Natural killer cell (primary cell): ENCODE results near the gene ZFP42. TPM values are rescaled to one million over a fixed set of nuclear protein-coding genes. Genes with fewer than 3 reads are reported as not detected.

Experiments used
- ATAC-seq, 3 donors: fragments of 150-1000 bp in 2 of 3; fragments of 200-7000 bp in 1 of 3; cut with Tn5 transposase; 1 replicate in 1 of 3; 2 replicates in 2 of 3; pipeline ENCODE4 v1.10.0; 2021; ENCODE audit warnings: mild to moderate bottlenecking in 2 of 3, moderate library complexity in 2 of 3
- DNase-seq, 2 donors: peaks; one replicate each; pipeline versions ENCODE4 v3.0.0 to v3.0.0-alpha.2; 2013 to 2021; ENCODE audit warnings: mixed read lengths in 1 of 2
- H3K27ac ChIP-seq: one replicate; pipeline ENCODE4 v1.5.1; 2013; ENCODE audit warnings: mild to moderate bottlenecking, low read length
- H3K27me3 ChIP-seq: one replicate; pipeline ENCODE4 v1.6.1; 2013; ENCODE audit warnings: low read length; ENCODE audit not compliant: control insufficient read depth, insufficient read depth
- H3K36me3 ChIP-seq: one replicate; pipeline ENCODE4 v1.6.1; 2013; ENCODE audit warnings: low read length; ENCODE audit not compliant: control insufficient read depth, insufficient read depth
- H3K4me1 ChIP-seq: one replicate; pipeline ENCODE4 v1.6.1; 2013; ENCODE audit warnings: low read length; ENCODE audit not compliant: control insufficient read depth, insufficient read depth
- H3K4me3 ChIP-seq: one replicate; pipeline ENCODE4 v1.5.1; 2013; ENCODE audit warnings: low read length
- H3K9me3 ChIP-seq: one replicate; pipeline ENCODE4 v1.6.1; 2013; ENCODE audit warnings: low read length; ENCODE audit not compliant: control insufficient read depth, insufficient read depth
- H3K27ac Mint-ChIP-seq, 2 donors: one replicate each; pipeline ENCODE4 v1.8.0; 2022; ENCODE audit warnings: mild to moderate bottlenecking in 2 of 2, mixed read lengths in 2 of 2, moderate library complexity in 1 of 2
- H3K27me3 Mint-ChIP-seq, 2 donors: one replicate each; pipeline ENCODE4 v1.8.0; 2022; ENCODE audit warnings: low read depth in 2 of 2, mixed read lengths in 2 of 2
- H3K36me3 Mint-ChIP-seq: one replicate; pipeline ENCODE4 v1.8.0; 2022; ENCODE audit warnings: mixed read lengths
- H3K4me1 Mint-ChIP-seq, 2 donors: one replicate each; pipeline ENCODE4 v1.8.0; 2022; ENCODE audit warnings: mixed read lengths in 2 of 2
- H3K4me3 Mint-ChIP-seq: one replicate; pipeline ENCODE4 v1.8.0; 2022; ENCODE audit warnings: mild to moderate bottlenecking, moderate library complexity, mixed read lengths
- H3K9me3 Mint-ChIP-seq, 2 donors: one replicate each; pipeline ENCODE4 v1.8.0; 2022; ENCODE audit warnings: mixed read lengths in 2 of 2
- WGBS: methylation state at CpG from one replicate; pipeline ENCODE4 v1.1.7; 2013; ENCODE audit warnings: missing lambda C conversion rate; ENCODE audit not compliant: insufficient coverage; 5-methylcytosine and 5-hydroxymethylcytosine counted together
- intact Hi-C: fragments of 100-400 bp; cut with micrococcal nuclease; formaldehyde crosslinking; loops from one replicate; pipeline ENCODE4 v1.14.2; 2022
- total RNA-seq, 4 donors: library from RNA; stranded (reverse); fragments of 120-200 nt in 1 of 4; gene quantifications; one replicate each; pipeline versions ENCODE4 v1.2.3 to v1.2.4, GENCODE V29; 2013 to 2022
- TF ChIP-seq, protein P1 (sequence below): fragments of 200-600 bp; IDR thresholded peaks from one replicate; pipeline ENCODE4 v1.8.0; 2022; ENCODE audit warnings: antibody characterized with exemption

The ZFP42 gene
- total RNA-seq, 3 donors from 2014 or later (not counting 1 experiment from before 2014, with no cell fraction given): not detected

DNA sequence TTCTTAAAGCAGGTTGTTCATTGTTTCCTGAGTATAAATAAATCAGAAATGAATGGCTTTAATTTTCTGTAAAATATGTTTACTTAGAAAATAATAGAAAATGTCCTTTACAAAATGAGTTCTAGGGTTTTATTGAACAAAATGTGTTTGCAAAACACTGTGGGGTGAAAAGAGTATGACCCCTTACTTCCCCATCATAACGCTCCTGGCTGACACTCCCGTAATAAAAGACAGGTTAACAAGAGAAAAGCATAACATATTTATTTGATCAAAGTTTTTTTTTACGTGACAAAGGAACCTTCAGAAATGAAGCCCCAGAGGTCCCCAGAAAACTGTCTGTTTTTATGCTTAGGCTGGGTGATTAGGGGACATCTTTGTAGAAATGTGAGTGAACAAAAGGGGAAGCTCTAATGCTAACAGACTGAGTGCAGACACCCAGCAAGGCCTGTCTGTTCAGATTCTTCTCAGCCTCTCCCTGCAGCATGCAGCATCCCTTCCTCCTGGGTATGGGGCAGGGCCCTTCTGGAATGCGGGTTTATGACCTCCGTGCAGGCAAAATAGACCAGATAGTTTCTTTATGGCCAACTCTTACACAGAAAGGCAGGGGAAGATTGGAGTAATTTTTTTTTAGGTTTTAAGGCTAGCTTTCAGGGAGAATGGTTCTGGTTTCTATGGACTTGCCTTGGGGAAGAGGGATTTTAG is 26.1 kb downstream of the ZFP42 start:
- Histone ChIP-seq H3K36me3 (no peaks in the 10 kb centered on the region), H3K4me1 (no peaks in the 10 kb centered on the region), H3K27ac (no peak overlapping the region), H3K27me3 (no peaks in the 10 kb centered on the region), H3K9me3 (peaks cover 7% of the 10 kb centered on the region), H3K4me3 (no peak overlapping the region)
- WGBS: 85% methylated on average over 2 of the region's 5 CpGs
- ATAC-seq (no peak), DNase-seq (no peak)
- Mint-ChIP-seq H3K27ac (no peak overlapping the region), H3K36me3 (no peaks in the 10 kb centered on the region), H3K27me3 (no peaks in the 10 kb centered on the region), H3K9me3 (peaks cover 6 to 10% of the 10 kb centered on the region in 2 donors), H3K4me1 (no peaks in the 10 kb centered on the region), H3K4me3 (no peak overlapping the region)
- intact Hi-C loops: no loop called here
- TF ChIP-seq, protein P1, sequence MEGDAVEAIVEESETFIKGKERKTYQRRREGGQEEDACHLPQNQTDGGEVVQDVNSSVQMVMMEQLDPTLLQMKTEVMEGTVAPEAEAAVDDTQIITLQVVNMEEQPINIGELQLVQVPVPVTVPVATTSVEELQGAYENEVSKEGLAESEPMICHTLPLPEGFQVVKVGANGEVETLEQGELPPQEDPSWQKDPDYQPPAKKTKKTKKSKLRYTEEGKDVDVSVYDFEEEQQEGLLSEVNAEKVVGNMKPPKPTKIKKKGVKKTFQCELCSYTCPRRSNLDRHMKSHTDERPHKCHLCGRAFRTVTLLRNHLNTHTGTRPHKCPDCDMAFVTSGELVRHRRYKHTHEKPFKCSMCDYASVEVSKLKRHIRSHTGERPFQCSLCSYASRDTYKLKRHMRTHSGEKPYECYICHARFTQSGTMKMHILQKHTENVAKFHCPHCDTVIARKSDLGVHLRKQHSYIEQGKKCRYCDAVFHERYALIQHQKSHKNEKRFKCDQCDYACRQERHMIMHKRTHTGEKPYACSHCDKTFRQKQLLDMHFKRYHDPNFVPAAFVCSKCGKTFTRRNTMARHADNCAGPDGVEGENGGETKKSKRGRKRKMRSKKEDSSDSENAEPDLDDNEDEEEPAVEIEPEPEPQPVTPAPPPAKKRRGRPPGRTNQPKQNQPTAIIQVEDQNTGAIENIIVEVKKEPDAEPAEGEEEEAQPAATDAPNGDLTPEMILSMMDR: no peak

DNA sequence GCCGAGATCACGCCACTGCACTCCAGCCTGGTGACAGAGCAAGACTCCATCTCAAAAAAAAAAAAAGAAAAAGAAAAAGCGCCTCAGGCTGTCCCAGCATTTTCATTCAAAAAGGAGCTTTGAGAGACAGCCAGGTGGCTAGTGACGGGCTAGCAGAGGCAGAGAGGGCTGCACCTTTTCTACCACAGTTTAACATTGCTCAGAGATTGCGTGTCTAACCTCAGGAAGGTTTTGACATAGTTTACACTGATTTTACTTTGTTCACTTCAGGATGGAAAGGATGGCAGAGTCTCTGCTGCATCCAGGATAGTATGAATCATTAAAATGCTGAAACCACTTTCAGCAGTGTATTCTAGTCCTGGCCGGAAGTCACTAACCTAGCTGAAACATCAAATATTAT is 28.1 kb downstream of the ZFP42 start:
- no peak for ATAC-seq
- Mint-ChIP-seq H3K27me3 (no peaks in the 10 kb centered on the region), H3K4me3 (no peak overlapping the region), H3K27ac (no peak overlapping the region), H3K4me1 (no peaks in the 10 kb centered on the region), H3K9me3 (peaks cover 11 to 13% of the 10 kb centered on the region in 2 donors), H3K36me3 (no peaks in the 10 kb centered on the region)
- TF ChIP-seq, protein P1: no peak
- Histone ChIP-seq H3K27ac (no peak overlapping the region), H3K4me1 (no peaks in the 10 kb centered on the region), H3K36me3 (no peaks in the 10 kb centered on the region), H3K9me3 (peaks cover 9% of the 10 kb centered on the region), H3K4me3 (no peak overlapping the region), H3K27me3 (no peaks in the 10 kb centered on the region)
- intact Hi-C loops: no loop called here
- WGBS: 83% methylated on average over 6 of the region's 6 CpGs
- DNase-seq: no peak

DNA sequence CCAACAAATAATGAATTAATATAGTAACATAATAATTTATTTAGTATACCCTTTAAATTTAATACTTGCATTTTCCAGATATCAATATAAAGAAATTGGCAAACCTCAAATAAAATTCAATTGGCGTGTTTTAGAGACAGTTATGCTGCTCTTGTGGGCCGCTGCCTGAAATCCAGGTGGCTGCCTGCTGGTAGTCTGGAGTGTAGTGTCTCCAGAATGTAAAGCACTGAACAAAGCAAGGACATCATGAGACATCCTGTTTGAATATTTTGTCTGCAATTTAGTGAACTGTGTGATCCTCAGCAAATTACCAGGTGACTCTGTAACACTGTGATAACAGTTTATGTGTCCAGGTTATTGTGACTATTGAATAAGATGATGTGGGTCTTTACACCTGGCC is 29.9 kb downstream of the ZFP42 start:
- ATAC-seq: no peak
- no peaks in the 10 kb centered on the region for H3K4me1 ChIP-seq
- no peak overlapping the region for H3K27ac ChIP-seq
- H3K36me3 ChIP-seq: no peaks in the 10 kb centered on the region
- Mint-ChIP-seq H3K4me1 (no peaks in the 10 kb centered on the region), H3K27me3 (no peaks in the 10 kb centered on the region), H3K9me3 (peaks cover 15 to 20% of the 10 kb centered on the region in 2 donors), H3K4me3 (no peak overlapping the region), H3K27ac (no peak overlapping the region), H3K36me3 (no peaks in the 10 kb centered on the region)
- H3K4me3 ChIP-seq: no peak overlapping the region
- intact Hi-C loops: no loop called here
- 90% methylated on average over 2 of the region's 2 CpGs for WGBS
- no peaks in the 10 kb centered on the region for H3K27me3 ChIP-seq
- no peak for DNase-seq
- TF ChIP-seq, protein P1: no peak
- peaks cover 9% of the 10 kb centered on the region for H3K9me3 ChIP-seq

DNA sequence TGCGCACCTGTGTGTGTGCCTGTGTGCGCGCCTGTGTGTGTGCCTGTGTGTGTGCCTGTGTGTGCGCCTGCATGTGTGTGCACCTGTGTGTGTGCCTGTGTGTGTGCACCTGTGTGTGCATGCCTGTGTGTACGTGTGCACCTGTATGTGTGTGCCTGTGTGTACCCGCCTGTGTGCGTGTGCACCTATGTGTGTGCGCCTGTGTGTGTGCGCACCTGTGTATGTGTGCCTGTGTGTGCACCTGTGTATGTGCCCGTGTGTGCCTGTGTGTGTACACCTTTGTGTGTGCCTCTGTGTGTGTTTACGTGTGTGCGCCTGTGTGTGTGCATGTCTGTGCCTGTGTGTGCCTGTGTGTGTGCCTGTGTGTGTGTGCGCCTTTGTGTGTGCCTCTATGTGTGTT is 33.5 kb downstream of the ZFP42 start:
- Histone ChIP-seq H3K4me3 (no peak overlapping the region), H3K36me3 (no peaks in the 10 kb centered on the region), H3K9me3 (peaks cover 8% of the 10 kb centered on the region), H3K27me3 (no peaks in the 10 kb centered on the region), H3K27ac (no peak overlapping the region), H3K4me1 (no peaks in the 10 kb centered on the region)
- TF ChIP-seq, protein P1: no peak
- H3K9me3 Mint-ChIP-seq: peaks cover 16% of the 10 kb centered on the region in 2 donors
- no peak overlapping the region for H3K27ac Mint-ChIP-seq
- H3K36me3 Mint-ChIP-seq: no peaks in the 10 kb centered on the region
- H3K4me1 Mint-ChIP-seq: no peaks in the 10 kb centered on the region
- 93% methylated on average over 13 of the region's 13 CpGs for WGBS
- ATAC-seq: peak in 1 of 3 donors; percentile 60
- H3K4me3 Mint-ChIP-seq: no peak overlapping the region
- H3K27me3 Mint-ChIP-seq: no peaks in the 10 kb centered on the region
- intact Hi-C loops: no loop called here
- no peak for DNase-seq
